ENCODE measurements around the gene NDOR1. TPM values are rescaled to one million over a fixed set of nuclear protein-coding genes. Genes with fewer than 3 reads are reported as not detected.

Gene NDOR1
- total and polyA plus RNA-seq, 12 donors: 4.6 to 10.6 (median 5.6) TPM

DNA sequence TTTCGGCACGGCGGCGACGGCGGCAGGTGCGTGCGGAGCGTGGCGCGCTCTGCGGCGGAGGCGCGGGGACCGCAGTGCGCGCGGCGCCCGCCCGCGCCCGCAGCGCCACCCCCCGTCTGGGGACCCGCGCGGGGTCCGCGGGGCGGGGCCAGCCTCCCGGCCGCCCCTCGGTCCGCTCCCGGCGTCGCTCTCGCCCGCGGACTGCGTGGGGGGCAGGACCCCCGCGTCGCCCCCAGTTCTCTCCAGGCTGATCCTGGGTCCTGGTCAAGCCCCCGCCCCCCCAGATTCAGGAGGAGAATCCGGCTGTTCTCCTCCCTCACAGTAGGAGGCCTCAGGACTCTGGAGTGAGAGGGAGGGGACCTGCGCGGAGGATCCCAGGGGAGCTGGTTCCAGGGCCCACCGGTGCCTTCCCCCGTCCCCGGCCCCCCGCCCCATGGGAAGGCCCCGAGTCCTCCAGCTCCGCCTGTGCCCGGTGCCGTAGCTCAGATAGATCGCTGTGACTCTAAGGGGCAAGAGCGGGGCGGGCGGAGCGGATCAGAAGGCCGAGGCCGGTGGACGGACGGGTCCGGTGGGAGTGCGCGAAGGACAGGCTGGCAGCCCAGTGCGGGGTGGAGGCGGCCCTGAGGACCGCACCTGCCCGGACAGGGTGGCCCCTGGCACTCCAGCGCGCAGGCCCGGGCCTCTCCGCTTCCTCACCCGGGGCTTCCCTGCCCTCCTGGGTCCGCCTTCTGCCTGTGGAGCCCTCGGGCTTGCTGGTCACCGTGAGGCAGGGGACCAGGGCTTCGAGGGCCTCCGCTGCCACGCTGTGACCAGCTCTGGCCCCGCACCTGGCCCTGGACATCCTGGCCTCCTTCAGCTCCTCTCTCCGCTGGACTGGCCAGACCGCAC is 16.9 kb downstream of the NDOR1 start, which contains the start of gene RNF208:
Gene RNF208, minus strand, starts transcription at position 51 of the 888 bp plus-strand sequence. CDS start 1,028 bp downstream, outside the sequence.
- peak within 1 kb of the TSS; percentile 70 to 96 (median 92) for H3K27ac ChIP-seq
- WGBS, 2 donors: 5% methylated on average over 57 to 81 of the region's 88 CpGs
- no peaks in the 10 kb centered on the region for H3K9me3 ChIP-seq
- intact Hi-C loops (cut with DNase I): loop anchor here in 7 of 10 donors (1.0 to 5.0 kb wide), 5 partner anchors 18 to 35 kb away; partner anchors contain the start of genes ANAPC2 (in 6 of the 7), SSNA1 (in 6 of the 7), TPRN (in 1 of the 7) and TUBB4B (in 1 of the 7)
- H3K36me3 ChIP-seq: no peaks in the 10 kb centered on the region
- H3K27me3 ChIP-seq: peaks cover 0 to 5% (median 0%) of the 10 kb centered on the region in 7 donors
- TF ChIP-seq, protein P1, sequence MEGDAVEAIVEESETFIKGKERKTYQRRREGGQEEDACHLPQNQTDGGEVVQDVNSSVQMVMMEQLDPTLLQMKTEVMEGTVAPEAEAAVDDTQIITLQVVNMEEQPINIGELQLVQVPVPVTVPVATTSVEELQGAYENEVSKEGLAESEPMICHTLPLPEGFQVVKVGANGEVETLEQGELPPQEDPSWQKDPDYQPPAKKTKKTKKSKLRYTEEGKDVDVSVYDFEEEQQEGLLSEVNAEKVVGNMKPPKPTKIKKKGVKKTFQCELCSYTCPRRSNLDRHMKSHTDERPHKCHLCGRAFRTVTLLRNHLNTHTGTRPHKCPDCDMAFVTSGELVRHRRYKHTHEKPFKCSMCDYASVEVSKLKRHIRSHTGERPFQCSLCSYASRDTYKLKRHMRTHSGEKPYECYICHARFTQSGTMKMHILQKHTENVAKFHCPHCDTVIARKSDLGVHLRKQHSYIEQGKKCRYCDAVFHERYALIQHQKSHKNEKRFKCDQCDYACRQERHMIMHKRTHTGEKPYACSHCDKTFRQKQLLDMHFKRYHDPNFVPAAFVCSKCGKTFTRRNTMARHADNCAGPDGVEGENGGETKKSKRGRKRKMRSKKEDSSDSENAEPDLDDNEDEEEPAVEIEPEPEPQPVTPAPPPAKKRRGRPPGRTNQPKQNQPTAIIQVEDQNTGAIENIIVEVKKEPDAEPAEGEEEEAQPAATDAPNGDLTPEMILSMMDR (IDR thresholded peaks at IDR 0.05): peak in 1 of 9 donors; percentile 5
- ATAC-seq: peak; percentile 1 to 12 (median 3)
- peaks cover 17 to 52% (median 37%) of the 10 kb centered on the region in 9 donors for H3K4me1 ChIP-seq
- peak within 1 kb of the TSS; percentile 44 to 94 (median 71) for H3K4me3 ChIP-seq
- DNase-seq: peak in 1 of 2 donors; percentile 45

GRCh38 chr9:137223078-137223970 is 17.8 kb downstream of the NDOR1 start:
- Histone ChIP-seq H3K4me3 (peak overlapping the region; percentile 64 to 94 (median 76)), H3K9me3 (no peaks in the 10 kb centered on the region), H3K36me3 (no peaks in the 10 kb centered on the region), H3K27ac (peak overlapping the region; percentile 70 to 96 (median 92)), H3K27me3 (peaks cover 0 to 8% (median 4%) of the 10 kb centered on the region in 7 donors), H3K4me1 (peaks cover 14 to 46% (median 32%) of the 10 kb centered on the region in 9 donors)
- peak; percentile 90 to 97 (median 95) for ATAC-seq
- 1% methylated on average over 63 of the region's 63 CpGs for WGBS, 2 donors
- peak; percentile 96 to 98 for DNase-seq
- TF ChIP-seq, protein P1 (IDR thresholded peaks at IDR 0.05): no peak
- intact Hi-C loops (cut with DNase I): loop anchor here in 7 of 10 donors (1.0 to 5.0 kb wide), 5 partner anchors 17 to 36 kb away; partner anchors contain the start of genes ANAPC2 (in 6 of the 7), SSNA1 (in 6 of the 7), TPRN (in 1 of the 7) and TUBB4B (in 1 of the 7)

DNA sequence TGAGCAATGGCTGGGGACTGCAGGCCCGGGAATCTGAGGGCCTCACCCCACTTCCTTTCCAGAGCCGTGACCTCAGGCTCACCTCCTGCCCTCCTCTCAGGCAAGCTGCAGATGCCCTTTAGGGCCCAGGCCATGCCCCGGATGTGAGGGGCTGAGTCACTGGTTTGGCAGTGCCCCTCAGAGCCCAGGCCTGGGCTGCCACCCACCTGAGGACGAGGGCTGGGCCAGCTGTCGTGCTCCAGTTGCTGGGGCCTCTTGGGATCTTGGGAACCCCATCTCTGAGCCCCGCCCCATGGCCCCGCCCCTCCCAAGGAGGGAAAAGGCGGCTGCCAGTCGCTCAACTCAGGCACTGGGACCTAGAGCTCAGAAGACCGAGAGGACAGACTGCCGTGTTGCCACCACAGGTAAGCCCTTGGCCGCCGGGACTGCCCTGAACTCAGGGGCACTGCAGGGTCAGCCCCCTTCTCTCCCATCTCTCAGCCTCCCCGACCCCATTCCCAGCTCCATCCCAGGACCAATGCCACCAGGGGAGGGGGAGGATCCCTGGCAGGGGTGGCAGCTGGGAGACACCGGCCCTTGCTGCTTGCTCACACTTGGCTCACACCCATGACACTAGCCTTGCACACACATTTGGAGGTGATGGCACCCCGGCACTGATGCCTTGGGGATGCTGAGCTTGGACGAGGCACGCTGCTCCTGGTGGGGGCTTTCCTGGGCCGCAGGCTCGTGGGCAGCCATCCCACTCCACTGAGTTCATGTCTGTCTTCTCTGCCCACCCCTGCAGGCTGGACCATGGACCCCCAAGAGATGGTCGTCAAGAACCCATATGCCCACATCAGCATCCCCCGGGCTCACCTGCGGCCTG is 19.6 kb downstream of the NDOR1 start, which contains the start of gene CYSRT1:
Gene CYSRT1, plus strand, starts transcription at position 345 of the 865 bp plus-strand sequence. Its CDS starts 448 bp downstream, at position 793.
- peak within 1 kb of the TSS; percentile 64 to 94 (median 76) for H3K4me3 ChIP-seq
- H3K9me3 ChIP-seq: no peaks in the 10 kb centered on the region
- no peak for DNase-seq
- WGBS, 2 donors: 52 to 57% methylated on average over 22 to 23 of the region's 23 CpGs
- H3K36me3 ChIP-seq: no peaks in the 10 kb centered on the region
- intact Hi-C loops (cut with DNase I): loop anchor here in 7 of 10 donors (2.0 to 5.0 kb wide), 5 partner anchors 33 to 108 kb away; partner anchors contain the start of genes ANAPC2 (in 4 of the 7) and SSNA1 (in 4 of the 7)
- H3K4me1 ChIP-seq: peaks cover 7 to 34% (median 24%) of the 10 kb centered on the region in 9 donors
- TF ChIP-seq, protein P1 (IDR thresholded peaks at IDR 0.05): no peak
- H3K27me3 ChIP-seq: peaks cover 4 to 26% (median 21%) of the 10 kb centered on the region in 7 donors
- ATAC-seq: no peak
- peak within 1 kb of the TSS in 9 of 10 donors; percentile 89 to 96 (median 92) for H3K27ac ChIP-seq
